ENCODE results near the gene LTBP3. TPM values are rescaled to one million over a fixed set of nuclear protein-coding genes. Genes with fewer than 3 reads are reported as not detected.

The LTBP3 gene
- total RNA-seq, 1 experiment from 2014 or later = 27.3 TPM

DNA sequence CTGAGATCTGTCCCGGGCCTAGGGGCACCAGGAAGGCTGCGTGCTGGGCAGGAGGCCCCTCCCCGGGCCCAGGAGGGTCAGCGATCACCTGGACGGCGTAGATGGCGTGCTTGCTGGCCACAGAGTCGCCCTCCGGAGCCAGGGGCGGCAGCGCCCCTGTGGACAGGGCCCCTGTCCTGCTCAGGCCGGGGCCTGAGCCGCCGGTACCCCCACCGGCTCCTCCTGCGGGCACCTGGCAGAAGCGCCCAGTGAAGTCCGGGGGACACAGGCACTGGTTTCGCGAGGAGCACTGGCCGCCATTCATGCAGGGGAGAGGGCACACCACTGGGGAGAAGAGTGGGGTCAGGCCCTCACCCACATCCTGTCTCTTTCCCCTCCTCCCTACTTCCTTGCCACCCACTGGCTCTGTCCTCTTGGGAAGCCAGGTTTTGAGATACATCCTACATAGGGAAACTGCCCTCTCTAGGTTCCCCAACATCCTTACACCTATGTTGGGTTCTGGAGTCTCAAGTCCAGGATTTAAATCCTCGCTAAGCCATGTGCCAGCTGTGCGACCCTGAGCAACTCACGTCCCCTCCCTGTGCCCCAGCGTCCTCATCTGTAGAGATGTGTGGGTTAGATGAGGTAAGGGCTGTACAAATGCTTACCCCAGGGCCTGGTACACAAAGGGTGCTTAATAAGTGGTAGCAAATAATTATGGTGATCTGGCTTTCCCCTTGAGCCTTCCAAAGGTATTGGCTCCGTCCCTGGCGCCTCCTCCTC is 3.9 kb downstream of the LTBP3 start:
- DNase-seq (ENCODE audit: low read depth) = no peak

DNA sequence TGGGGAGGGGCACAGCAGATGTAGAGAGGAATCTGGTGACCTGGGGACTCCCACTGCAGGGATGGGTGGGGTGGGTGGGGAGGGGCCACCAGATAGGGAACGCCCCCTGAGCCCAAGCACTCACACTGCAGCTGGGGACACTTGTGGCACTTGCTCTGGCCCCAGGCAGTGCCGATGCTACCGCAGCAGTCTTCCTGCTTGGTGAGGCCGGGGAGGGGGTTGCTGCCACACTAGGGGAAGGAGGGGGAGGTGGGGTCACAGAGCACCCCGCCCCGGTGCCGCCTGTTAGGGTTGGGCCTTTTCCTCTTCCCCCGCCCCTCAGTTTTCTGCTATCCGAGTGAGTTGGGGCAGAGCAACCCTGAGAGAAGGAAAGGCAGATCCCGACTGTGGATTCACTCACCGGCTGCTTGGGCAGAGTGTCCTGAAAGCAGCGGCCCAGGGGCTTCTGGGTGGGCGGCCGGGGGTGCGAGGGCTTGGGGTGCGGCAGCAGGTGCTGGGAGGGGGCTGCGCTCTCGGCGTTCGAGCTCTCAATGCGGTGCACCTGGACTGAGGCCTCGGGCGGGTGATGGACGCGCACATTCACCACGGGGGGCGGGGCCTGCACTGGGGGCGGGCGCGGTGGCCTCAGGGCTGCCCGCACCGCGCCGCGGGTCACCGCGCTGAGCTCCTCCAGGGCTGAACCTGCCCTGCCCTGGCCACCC is 4.7 kb downstream of the LTBP3 start:
- DNase-seq (ENCODE audit: low read depth) = no peak

DNA sequence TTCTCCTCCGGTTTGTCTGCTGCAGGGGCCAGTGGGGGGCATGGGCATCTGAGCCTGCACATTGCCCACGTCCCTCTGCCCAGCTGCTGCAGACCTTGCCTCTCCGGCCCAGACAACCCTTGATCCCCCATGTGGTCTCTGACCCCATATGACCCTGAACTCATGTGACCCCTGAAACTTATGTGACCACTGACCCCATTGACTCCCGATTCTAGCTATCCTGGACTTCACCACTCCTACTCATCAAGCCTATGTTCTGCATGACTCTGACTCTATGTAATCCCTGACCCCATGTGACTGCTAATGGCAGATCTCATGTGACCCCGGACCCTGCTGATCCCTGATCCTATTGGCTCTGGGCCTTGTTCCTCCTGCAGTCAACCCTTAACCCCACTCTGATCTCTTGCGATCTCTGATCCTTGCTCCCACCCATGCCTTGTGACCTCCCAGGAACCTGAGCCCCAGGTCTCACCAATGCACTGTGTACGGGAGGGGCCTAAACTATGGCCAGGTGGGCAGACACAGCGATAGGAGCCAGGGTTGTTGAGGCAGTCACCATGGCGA is 5.7 kb downstream of the LTBP3 start:
- DNase-seq (ENCODE audit: low read depth) = no peak

DNA sequence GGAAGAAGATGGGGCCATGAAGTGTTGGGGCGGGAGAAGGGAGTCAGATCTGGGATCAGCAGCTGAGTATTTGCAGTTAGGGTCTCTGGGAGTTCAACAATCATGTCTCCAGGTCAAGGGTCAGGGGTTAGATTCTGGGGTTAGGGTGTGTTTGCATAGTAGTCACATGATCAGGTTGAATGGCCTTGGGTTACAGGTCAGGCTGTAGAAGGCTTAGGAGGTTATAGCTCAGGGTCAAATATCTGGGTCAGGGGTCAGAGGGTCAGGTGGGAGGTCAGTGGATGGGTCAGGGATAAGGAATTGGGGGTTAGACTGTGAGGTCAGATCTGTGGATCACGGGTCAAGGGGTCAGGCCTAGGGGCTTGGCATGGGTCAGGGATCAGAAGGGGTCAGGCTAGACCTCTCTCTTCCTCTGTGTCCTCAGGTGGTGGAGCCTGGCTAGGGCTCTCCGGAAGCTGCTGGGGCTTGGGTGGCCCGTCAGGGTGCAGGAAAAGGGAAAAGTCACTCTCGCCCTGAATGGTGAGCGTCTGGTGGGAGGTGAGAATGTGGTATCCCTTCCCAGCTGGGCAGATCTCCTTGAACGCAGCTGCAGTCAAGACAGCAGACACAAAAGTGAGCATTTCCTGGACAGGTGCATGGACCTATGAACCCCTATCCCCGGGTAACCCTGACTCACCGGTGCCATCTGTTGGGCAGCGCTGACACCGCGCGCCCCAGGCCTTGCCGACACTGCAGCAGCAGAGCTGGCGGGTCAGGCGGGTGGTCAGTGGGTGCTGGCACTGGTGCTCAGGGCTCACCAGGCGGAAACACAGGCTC is 6.4 kb downstream of the LTBP3 start:
- DNase-seq (ENCODE audit: low read depth) = no peak

DNA sequence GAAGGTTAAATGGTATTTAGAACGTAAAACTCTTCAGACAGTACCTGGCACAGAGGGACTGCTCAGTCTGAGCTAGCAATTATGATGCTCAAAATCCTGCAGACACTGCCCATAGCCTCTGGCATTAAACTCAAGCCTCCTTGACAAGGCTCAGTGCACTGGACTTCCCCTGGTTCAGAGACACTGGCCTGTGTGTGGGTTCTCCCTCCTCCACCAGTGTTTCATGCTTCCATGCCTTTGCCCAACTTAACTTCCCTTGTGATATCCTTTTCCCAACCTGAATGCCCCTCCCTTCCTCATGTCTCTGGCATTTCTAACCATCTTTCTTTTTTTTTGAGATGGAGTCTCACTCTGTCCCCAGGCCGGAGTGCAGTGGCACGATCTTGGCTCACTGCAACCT is 9.1 kb downstream of the LTBP3 start:
- DNase-seq (ENCODE audit: low read depth) = no peak

DNA sequence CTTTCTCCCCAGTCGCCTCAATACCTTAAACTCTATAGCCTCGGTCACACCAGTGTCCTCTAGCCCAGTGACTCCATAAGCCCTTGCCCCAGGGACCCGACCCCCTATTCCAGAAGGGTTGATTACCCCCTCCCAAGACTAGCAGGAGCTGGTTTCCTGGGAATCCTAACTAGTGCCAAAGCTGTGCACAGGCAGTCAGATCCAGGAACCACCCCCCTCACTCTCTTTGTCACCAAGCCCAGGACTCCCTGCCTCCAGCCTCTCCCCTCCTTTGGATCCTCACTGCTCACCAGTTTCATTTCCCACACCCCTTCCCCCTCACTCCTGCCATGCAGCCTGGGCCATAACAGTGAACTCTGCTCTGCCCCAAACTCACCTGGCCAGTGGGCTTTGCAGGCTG is 9.8 kb downstream of the LTBP3 start:
- no peak for DNase-seq (ENCODE audit: low read depth)

DNA sequence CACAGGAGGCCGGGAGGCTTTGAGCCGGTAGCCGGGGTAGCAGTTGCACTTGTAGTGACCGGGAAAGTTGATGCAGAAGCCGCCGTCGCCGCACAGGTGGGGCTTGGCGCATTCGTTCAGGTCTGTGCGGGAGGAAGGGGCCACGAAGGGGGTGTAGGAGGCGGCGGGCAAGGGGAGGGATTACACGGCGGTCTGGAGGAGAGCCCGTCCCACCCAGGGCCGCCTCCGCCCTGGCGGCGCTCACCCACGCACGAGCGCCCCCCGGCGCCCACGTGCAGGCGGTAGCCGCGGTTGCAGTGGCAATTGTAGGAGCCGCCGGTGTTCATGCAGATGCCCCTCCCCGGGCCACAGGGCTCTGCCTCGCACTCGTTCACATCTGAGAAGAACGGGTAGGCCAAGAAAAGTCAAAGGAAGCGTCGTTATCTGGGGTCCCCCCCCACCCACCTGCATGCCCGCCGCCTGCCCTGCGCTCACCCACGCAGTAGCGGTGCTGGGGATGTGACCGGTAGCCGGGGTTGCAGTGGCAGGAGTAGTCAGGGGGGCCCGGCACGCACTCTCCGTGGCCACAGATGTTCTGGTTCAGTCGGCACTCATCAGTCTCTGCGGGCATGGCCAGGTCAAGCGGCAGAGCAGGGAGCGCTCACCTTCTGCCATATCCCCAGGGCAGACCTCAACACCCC is 10.6 kb downstream of the LTBP3 start:
- DNase-seq (ENCODE audit: low read depth) = no peak

DNA sequence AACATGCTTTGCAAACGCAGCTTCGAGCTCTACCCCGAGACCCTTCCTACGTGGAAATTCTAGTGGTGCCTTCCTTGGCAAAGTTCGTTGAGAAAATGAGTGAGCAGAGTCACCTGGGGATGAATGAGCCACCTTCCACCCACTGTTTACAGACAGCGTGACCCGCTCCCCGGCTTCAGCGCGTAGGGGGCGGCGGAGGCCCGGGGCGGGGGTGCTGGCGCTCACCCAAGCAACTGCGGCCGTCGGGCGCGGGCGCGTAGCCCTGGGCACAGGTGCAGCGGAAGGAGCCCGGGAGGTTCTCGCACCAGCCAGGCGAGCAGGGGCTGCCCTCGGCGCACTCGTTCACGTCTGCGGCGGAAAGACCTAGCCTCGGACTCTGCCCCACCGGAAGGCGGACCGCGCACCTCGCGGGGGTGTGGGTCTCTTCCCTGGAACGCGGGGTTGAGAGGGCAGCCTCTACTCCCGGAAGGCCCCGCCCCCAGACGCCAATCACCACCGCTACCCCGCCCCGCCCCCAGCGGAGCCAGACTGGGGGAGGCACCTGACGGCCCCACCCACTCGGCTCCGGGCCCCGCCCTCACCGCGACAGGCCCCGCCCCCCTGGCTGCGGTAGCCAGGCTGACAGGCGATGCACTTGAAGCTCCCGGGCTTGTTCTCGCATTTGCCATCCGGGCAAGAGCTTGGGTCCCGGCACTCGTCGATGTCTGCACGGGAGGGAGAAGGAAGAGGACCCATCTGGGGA is 11.8 kb downstream of the LTBP3 start:
- DNase-seq (ENCODE audit: low read depth) = no peak

DNA sequence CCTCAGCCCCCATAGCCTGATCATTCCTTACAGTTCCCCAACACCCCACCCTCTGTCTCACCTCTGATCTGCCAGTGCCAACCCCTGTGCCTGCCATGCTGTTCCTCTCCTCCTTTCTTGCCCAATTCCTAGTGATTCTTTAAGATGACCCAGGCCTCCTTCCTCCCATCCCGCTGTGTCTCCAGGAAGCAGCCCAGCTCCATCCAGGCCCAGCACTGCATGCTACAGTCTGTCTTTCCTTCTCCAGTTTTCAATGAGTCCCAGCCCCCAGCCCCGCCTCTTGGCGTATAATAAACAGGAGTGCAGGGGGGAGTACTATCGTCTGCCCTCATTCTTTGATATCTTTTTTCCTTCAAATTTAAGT is 12.3 kb downstream of the LTBP3 start:
- no peak for DNase-seq (ENCODE audit: low read depth)

DNA sequence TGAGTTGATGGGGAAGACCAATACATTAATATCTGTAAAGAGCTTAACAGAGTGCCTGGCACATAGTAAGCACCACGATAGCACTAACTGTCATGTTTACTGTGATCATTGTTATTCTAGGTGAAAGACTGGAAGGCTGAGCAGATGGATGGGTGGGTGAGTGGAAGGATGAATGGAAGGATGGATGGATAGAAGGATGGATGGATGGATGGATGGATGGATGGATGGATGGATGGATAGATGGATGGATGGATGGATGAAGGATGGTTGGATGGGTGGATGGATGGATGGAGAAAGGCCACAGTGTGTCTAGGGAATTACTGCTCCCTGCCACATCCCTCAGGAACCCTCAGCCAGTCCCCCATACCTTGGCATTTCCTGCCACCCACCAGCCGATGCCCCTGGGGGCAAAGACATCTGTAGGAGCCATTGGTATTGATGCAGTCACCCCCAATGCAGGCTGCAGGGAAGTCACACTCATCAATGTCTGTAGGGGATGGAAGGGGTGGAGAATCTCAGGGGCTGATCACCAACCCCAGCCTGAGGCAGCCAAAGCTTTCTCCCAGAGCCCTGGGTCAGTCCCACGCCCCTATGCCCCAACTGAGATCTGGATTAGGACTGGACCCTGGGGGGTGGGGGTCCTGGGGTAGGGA is 15.3 kb downstream of the LTBP3 start:
- no peak for DNase-seq (ENCODE audit: low read depth)

DNA sequence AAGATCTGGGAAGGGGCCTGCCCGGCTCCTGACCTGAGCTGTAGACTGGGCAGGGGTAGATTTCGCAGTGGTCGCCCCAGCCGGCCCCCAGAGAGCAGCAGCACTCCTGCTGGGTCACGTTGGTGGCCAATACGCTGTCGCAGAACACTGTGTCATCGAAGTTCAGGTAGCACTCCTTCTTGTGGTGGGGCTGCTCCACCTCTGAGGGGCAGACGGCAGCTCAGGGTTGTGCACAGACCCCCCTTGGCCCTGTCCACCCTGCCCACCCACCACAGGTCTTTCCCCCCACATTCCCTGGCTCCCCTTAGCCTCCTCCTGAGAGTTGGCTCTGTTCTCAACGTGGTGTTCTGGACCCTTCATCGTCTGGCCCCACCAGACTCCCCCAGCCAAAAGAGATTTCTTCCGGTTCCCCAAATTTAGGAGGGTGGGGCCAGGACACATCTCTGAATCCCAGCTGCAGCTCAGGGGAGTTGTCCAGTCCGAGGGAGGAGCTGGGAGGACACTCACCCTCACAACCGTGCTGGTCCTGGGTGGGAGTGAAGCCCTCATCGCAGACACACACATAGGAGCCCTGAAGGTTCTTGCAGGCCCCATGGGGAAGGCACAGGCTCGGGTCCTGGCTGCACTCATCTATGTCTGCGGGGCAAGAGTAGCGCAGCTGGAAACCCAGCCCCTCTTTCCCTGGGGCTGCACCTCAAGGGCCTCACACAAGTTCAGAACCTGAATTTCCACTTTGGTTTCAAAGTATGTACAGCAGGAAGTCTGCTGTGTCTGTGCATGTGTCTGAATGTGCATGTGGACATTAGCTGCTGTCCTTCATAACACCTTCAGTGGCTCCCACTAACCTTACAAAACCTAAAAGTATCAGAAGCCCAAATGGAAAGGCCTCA is 16.8 kb downstream of the LTBP3 start:
- no peak for DNase-seq (ENCODE audit: low read depth)

DNA sequence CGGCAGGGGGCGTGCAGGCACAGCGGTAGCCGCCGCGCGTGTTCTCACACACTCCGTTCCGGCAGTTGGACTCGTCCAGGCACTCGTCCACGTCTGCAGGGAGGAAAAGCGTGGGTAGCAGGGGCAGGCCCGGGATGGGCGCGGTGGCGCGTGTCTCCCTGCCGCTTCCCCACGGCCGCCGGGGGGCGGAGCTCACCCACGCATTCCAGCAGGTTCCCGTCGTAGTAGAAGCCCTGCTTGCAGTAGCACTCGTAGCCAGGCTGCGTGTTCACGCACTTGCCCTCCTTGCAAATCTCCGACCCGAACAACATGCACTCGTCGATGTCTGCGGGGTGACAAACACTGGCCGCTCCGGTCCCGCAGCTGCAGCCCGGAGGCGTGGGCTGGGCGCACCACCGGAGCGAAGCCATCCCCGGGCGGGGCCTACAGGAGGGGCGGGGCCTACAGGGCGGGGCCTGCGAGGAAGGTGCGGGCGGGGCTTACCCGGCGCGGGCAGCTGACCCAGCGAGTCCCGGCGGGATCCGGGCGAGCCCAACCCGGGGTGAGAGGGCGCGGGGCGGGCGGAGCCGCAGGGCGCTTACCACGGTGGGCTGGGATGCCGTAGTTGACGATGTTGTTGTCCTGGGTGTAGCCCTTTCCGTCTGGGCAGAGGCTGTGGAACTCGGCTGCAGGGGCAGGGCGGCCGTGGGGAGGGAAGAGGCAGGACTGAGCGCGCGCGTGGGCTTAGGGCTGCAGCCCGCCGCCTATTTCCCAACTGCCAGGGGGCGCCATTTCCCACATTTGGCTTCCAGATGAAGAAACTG is 17.7 kb downstream of the LTBP3 start:
- DNase-seq (ENCODE audit: low read depth) = no peak

DNA sequence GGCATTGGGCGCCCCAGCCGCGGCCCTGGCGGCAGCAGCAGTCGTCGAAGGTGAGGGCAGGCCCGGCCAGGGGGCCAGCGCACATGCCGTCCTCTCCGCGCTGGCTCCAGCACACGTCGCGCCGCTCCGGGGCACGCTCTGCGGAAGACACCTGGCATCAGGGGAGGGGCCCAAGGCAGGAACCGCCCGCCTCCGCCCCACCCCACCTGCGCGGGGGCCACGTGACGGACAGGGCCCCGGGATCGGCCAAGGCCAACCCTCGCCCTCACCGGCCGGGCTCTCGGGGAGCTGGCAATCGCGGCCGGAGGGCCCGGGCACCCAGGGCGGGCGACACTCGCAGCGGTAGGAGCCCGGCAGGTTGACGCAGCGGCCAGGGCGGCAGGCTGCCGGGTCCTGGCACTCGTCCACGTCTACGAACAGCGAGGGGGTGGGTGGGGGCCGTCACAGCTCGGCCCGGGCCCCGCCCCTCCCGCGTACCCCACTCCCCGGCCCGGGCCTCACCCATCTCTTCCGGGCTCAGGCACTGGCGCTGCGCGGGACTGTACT is 18.3 kb downstream of the LTBP3 start:
- DNase-seq (ENCODE audit: low read depth) = no peak

DNA sequence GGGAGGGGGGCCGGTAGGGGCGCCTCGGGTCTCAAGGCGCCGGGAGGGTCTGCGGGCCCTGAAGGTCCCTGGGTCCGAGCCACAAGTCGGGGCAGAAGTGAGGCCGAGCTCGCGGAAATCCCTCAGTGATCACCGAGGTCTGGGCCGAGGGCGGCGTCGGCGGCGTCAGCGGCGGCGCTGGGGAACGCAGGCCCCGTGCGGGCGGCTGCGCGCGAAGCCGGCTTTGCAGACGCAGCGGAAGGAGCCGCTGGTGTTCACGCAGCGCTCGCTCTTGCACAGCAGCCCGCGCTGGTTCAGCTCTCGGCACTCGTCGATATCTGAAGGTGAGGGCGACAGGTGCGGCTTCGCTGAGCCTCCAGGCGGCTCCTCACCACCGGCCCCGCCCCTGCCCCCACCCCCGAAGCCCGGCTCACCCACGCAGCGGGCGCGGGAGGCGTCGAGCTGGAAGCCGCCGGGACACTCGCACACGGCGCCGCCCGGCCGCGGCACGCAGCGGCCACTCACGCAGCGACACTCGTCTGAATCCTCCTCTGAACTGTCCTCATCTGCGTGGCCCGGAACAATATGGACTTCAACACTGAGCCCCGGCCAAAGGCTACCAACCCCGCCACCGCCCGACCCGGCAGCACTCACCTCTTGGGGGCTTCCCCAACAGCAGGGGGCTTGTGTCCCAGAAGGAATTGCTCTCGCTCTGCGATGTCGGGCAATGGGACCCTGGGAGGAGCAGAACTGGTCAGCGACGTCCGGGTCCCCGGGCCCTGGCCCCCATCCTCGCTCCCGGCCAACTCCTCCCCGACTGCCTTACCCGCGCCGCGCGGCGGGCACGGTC is 19.0 kb downstream of the LTBP3 start:
- DNase-seq (ENCODE audit: low read depth) = no peak

DNA sequence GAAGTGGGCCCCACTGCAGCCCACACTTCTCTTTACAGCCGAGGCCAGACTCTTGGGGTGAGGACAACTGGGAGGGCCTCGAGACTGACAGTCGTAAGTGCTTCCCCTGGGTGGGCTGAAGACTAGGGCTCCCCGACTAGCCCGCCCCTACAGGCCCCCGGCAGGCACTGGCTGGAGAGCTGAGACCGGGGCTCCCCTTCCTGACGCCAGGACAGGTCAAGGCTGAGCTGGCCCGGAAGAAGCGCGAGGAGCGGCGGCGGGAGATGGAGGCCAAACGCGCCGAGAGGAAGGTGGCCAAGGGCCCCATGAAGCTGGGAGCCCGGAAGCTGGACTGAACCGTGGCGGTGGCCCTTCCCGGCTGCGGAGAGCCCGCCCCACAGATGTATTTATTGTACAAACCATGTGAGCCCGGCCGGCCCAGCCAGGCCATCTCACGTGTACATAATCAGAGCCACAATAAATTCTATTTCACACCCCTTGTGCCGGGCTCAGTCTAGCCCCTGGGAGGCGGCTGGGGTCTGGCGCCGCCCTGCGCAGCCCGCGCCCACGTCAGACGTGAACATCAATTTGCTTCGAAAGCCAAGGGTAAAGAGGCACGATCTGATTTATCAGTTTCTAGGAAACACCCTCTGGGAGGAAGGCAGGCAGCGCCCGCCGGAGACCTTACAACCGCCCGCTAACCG is 19.8 kb downstream of the LTBP3 start:
- DNase-seq (ENCODE audit: low read depth) = no peak

DNA sequence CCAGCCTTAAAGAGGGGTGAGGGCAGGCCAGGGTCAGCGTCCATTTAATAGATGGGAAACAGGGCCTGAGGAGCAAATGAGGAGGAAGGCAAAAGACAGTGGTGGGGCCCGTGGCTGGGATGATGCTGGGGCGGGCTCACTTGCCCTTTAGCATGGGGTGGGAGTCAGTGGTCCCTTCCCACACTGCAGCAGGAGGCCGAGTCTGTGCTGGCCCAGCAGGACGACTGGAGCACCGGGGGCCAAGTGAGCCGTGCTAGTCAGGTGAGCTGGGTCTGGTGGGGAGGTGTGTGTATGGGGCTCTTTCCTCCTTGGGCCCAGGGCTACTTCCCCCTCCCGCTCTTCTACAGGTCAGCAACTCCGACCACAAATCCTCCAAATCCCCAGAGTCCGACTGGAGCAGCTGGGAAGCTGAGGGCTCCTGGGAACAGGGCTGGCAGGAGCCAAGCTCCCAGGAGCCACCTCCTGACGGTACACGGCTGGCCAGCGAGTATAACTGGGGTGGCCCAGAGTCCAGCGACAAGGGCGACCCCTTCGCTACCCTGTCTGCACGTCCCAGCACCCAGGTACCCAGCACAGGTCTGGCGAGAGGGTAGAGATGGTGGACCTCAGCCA is 20.4 kb downstream of the LTBP3 start:
- DNase-seq (ENCODE audit: low read depth) = no peak

DNA sequence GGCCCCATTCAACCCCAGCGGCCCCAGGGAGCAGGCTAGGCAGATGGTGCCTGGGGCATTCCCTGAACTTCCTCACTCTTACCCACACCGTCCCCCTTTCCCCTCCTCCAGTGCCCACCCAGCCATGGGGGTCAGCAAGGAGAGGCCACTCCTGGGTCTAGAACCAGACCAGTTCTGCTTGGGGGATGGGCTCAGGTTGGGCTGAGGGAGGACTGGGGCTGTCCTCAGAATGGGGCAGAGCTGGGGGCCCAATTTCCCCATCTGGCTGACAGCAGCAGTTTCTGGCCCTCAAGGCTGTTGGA is 20.9 kb downstream of the LTBP3 start:
- DNase-seq (ENCODE audit: low read depth) = no peak

All from M059J (cell line).